Measurements from ENCODE around the gene PRSS2.

DNA sequence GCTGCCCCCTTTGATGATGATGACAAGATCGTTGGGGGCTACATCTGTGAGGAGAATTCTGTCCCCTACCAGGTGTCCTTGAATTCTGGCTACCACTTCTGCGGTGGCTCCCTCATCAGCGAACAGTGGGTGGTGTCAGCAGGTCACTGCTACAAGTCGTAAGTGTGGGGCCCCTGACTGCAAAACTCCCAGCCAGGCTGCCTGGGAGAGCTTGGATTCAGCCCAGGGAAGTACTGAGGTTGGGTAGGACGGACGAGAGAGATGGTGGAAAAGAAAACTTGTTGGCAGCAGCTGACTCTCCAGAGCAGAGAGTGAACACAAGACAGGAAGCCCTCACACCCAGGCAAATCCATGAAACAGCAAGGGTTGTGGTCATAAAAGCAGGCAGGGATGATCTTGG lies 1.3 kb downstream of the PRSS2 start:
- TF ChIP-seq, protein P1, sequence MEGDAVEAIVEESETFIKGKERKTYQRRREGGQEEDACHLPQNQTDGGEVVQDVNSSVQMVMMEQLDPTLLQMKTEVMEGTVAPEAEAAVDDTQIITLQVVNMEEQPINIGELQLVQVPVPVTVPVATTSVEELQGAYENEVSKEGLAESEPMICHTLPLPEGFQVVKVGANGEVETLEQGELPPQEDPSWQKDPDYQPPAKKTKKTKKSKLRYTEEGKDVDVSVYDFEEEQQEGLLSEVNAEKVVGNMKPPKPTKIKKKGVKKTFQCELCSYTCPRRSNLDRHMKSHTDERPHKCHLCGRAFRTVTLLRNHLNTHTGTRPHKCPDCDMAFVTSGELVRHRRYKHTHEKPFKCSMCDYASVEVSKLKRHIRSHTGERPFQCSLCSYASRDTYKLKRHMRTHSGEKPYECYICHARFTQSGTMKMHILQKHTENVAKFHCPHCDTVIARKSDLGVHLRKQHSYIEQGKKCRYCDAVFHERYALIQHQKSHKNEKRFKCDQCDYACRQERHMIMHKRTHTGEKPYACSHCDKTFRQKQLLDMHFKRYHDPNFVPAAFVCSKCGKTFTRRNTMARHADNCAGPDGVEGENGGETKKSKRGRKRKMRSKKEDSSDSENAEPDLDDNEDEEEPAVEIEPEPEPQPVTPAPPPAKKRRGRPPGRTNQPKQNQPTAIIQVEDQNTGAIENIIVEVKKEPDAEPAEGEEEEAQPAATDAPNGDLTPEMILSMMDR (IDR thresholded peaks at IDR 0.05): no peak
- no peak for TF ChIP-seq POLR2A (IDR thresholded peaks at IDR 0.05)

Data from uterus (tissue), 2 donors.